Neural cell (in vitro differentiated cells): Measurements from ENCODE around the gene PLEKHF1.

Experiments used
- CTCF ChIP-seq: fragments of 450-650 bp; IDR thresholded peaks from 2 replicates; pipeline ENCODE4 v1.5.1; 2014; ENCODE audit warnings: antibody characterized with exemption, mild to moderate bottlenecking, moderate library complexity; ENCODE audit not compliant: poor library complexity, severe bottlenecking
- EP300 ChIP-seq: fragments of 450-650 bp; conservative IDR thresholded peaks from 2 replicates; pipeline ENCODE4 v1.6.1; 2014; ENCODE audit warnings: antibody characterized with exemption, mild to moderate bottlenecking, moderate library complexity; ENCODE audit not compliant: poor library complexity, severe bottlenecking
- EZH2 ChIP-seq: fragments of 200-600, 300-800 bp; shearing (Covaris generic), sonication (generic); IDR thresholded peaks from 2 replicates; pipeline ENCODE4 v1.6.1; 2014; ENCODE audit warnings: antibody characterized with exemption, low read length, borderline replicate concordance, mild to moderate bottlenecking; ENCODE audit not compliant: insufficient read depth, poor library complexity, severe bottlenecking
- MXI1 ChIP-seq: fragments of 450-650 bp; conservative IDR thresholded peaks from 2 replicates; pipeline ENCODE4 v1.6.1; 2014; ENCODE audit warnings: antibody characterized with exemption, mild to moderate bottlenecking; ENCODE audit not compliant: poor library complexity, severe bottlenecking
- POLR2AphosphoS5 ChIP-seq: IDR thresholded peaks from 2 replicates; pipeline ENCODE4 v1.6.1; 2012
- RAD21 ChIP-seq: fragments of 450-650 bp; conservative IDR thresholded peaks from 2 replicates; pipeline ENCODE4 v1.6.1; 2014; ENCODE audit warnings: antibody characterized with exemption, mild to moderate bottlenecking, moderate library complexity
- REST ChIP-seq: IDR thresholded peaks from 2 replicates; pipeline ENCODE4 v1.6.1; 2012; ENCODE audit warnings: borderline replicate concordance
- SMC3 ChIP-seq: fragments of 450-650 bp; conservative IDR thresholded peaks from 2 replicates; pipeline ENCODE4 v1.6.1; 2014; ENCODE audit warnings: antibody characterized with exemption, mild to moderate bottlenecking, moderate library complexity; ENCODE audit not compliant: poor library complexity
- TAF1 ChIP-seq: IDR thresholded peaks from 2 replicates; pipeline ENCODE4 v1.6.1; 2012; ENCODE audit warnings: low read depth

- TF ChIP-seq SMC3 (no peak), TAF1 (no peak), CTCF (no peak), EZH2 (no peak), EP300 (no peak), POLR2AphosphoS5 (no peak), REST (no peak), RAD21 (no peak), MXI1 (no peak)
These were observed 33.8 kb upstream of the PLEKHF1 start for GRCh38 chr19:29631450-29631849.
